ENCODE data around the gene ADPRH.

GRCh38 chr3:119570229-119570628 is 9.1 kb upstream of the ADPRH start:
- TF ChIP-seq, protein P1, sequence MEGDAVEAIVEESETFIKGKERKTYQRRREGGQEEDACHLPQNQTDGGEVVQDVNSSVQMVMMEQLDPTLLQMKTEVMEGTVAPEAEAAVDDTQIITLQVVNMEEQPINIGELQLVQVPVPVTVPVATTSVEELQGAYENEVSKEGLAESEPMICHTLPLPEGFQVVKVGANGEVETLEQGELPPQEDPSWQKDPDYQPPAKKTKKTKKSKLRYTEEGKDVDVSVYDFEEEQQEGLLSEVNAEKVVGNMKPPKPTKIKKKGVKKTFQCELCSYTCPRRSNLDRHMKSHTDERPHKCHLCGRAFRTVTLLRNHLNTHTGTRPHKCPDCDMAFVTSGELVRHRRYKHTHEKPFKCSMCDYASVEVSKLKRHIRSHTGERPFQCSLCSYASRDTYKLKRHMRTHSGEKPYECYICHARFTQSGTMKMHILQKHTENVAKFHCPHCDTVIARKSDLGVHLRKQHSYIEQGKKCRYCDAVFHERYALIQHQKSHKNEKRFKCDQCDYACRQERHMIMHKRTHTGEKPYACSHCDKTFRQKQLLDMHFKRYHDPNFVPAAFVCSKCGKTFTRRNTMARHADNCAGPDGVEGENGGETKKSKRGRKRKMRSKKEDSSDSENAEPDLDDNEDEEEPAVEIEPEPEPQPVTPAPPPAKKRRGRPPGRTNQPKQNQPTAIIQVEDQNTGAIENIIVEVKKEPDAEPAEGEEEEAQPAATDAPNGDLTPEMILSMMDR (IDR thresholded peaks at IDR 0.05 in 2 of 3, conservative IDR thresholded peaks at IDR 0.05 in 1 of 3; ENCODE audit: borderline replicate concordance in 1 of 3, insufficient read depth in 1 of 3, low read depth in 2 of 3, low read length in 2 of 3): no peak
- TF ChIP-seq SP1 (IDR thresholded peaks at IDR 0.05; ENCODE audit: low read depth) (no peak), EZH2 (IDR thresholded peaks at IDR 0.05) (no peak), MAX (IDR thresholded peaks at IDR 0.05) (no peak), FOSL1 (IDR thresholded peaks at IDR 0.05; ENCODE audit: low read depth) (no peak), SIN3A (IDR thresholded peaks at IDR 0.05; ENCODE audit: low read depth) (no peak), ZNF274 (IDR thresholded peaks at IDR 0.05; ENCODE audit: low read depth, low read length) (no peak), POLR2AphosphoS5 (IDR thresholded peaks at IDR 0.05; ENCODE audit: low read depth, low read length) (no peak), ELF1 (IDR thresholded peaks at IDR 0.05; ENCODE audit: borderline replicate concordance, low read depth) (no peak), POLR2A (IDR thresholded peaks at IDR 0.05; ENCODE audit: borderline replicate concordance, extremely low read depth, insufficient read depth, insufficient read length) (no peak), ATF3 (IDR thresholded peaks at IDR 0.05) (no peak), TCF7L2 (IDR thresholded peaks at IDR 0.05; ENCODE audit: borderline replicate concordance, extremely low read depth, insufficient read depth, insufficient read length) (no peak), CEBPB (IDR thresholded peaks at IDR 0.05; ENCODE audit: low read depth) (no peak)
- TF ChIP-seq, protein P2, sequence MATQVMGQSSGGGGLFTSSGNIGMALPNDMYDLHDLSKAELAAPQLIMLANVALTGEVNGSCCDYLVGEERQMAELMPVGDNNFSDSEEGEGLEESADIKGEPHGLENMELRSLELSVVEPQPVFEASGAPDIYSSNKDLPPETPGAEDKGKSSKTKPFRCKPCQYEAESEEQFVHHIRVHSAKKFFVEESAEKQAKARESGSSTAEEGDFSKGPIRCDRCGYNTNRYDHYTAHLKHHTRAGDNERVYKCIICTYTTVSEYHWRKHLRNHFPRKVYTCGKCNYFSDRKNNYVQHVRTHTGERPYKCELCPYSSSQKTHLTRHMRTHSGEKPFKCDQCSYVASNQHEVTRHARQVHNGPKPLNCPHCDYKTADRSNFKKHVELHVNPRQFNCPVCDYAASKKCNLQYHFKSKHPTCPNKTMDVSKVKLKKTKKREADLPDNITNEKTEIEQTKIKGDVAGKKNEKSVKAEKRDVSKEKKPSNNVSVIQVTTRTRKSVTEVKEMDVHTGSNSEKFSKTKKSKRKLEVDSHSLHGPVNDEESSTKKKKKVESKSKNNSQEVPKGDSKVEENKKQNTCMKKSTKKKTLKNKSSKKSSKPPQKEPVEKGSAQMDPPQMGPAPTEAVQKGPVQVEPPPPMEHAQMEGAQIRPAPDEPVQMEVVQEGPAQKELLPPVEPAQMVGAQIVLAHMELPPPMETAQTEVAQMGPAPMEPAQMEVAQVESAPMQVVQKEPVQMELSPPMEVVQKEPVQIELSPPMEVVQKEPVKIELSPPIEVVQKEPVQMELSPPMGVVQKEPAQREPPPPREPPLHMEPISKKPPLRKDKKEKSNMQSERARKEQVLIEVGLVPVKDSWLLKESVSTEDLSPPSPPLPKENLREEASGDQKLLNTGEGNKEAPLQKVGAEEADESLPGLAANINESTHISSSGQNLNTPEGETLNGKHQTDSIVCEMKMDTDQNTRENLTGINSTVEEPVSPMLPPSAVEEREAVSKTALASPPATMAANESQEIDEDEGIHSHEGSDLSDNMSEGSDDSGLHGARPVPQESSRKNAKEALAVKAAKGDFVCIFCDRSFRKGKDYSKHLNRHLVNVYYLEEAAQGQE (IDR thresholded peaks at IDR 0.05; ENCODE audit: low read depth): no peak

Data from HCT116 (cell line).